Activated CD4-positive, alpha-beta memory T cell treated with anti-CD3 and anti-CD28 coated beads for 36 hours (primary cell): Measurements from ENCODE around the gene BANP. TPM values are rescaled to one million over a fixed set of nuclear protein-coding genes. Genes with fewer than 3 reads are reported as not detected.
"Not testable (repeated sequence)": the region's sequence is repeated elsewhere in the genome, so short reads cannot be mapped to it uniquely, and the experiment has no call there.

Experiments
- CTCF ChIA-PET: fragments of 350-600 bp; sonication (Branson Sonifier 250); formaldehyde crosslinking; loops from one replicate; lab custom pipeline; 2021; ENCODE audit warnings: antibody characterized with exemption, inconsistent platforms; lab: Charles Lee
- POLR2A ChIA-PET: fragments of 350-600 bp; sonication (Branson Sonifier 250); formaldehyde crosslinking; loops from one replicate; lab custom pipeline; 2021; ENCODE audit warnings: antibody characterized with exemption; lab: Charles Lee
- DNase-seq: peaks from one replicate; pipeline ENCODE4 v3.0.0-alpha.2; 2020
- H3K27ac Mint-ChIP-seq: one replicate; pipeline ENCODE4 v1.8.0; 2021; ENCODE audit warnings: mixed read lengths
- H3K27me3 Mint-ChIP-seq: one replicate; pipeline ENCODE4 v1.8.0; 2021; ENCODE audit warnings: mixed read lengths
- H3K36me3 Mint-ChIP-seq: one replicate; pipeline ENCODE4 v1.8.0; 2021; ENCODE audit warnings: mixed read lengths
- H3K4me1 Mint-ChIP-seq: one replicate; pipeline ENCODE4 v1.8.0; 2021; ENCODE audit warnings: low read depth, mixed read lengths
- H3K4me3 Mint-ChIP-seq: one replicate; pipeline ENCODE4 v1.8.0; 2021; ENCODE audit warnings: mild to moderate bottlenecking, mixed read lengths
- H3K9me3 Mint-ChIP-seq: one replicate; pipeline ENCODE4 v1.8.0; 2021; ENCODE audit warnings: mixed read lengths
- intact Hi-C: fragments of 100-400 bp; cut with micrococcal nuclease; formaldehyde crosslinking; loops from one replicate; pipeline ENCODE4 v1.15.1; 2023
- total RNA-seq, 2 experiments: library from RNA; stranded (reverse); gene quantifications; one replicate each; pipeline ENCODE4 v1.2.3, GENCODE V29; 2021

The BANP gene
- total RNA-seq, 2 experiments from 2014 or later = 29.6 to 30.6 TPM

DNA sequence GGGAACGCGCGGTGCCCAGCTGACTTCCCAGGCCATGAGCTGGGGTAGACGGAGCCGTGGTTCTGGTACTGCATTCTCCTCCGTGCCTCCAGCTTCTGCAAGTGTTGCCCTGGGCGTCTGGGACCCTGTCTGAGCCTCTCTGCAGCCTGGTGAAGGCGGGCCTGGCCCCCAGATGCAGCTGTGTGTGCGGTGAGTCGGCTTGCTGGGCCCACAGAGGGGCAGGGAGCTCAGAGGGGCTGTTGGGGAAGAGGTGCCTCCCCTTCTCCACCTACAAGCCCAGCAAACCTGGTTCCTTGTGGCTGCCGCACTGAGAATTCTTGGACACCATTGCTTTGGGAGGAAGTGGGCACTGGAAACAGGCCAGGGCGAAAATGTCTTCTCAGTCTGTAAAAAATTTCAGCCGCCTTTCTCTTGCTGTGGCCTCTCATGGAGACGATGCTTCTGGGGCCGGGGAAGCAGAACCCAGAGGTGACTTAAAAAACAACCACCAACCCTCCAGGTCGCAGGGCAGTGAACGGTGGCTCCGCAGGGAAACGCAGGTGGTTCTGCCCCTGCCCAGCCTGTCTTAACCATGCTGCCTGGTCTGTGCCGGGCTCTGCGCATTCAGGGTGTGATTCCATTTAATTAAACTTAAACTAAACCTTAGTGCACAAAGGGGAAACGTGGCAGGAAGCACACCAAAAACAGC is 163.5 kb downstream of the BANP start:
- H3K27ac Mint-ChIP-seq, H3K9me3 Mint-ChIP-seq, intact Hi-C loops, POLR2A ChIA-PET, H3K36me3 Mint-ChIP-seq, H3K4me3 Mint-ChIP-seq, DNase-seq, H3K27me3 Mint-ChIP-seq, CTCF ChIA-PET, H3K4me1 Mint-ChIP-seq: not testable (repeated sequence)

GRCh38 chr16:88116121-88116520 is 164.9 kb downstream of the BANP start:
- Mint-ChIP-seq H3K9me3 (no peaks in the 10 kb centered on the region), H3K4me1 (peaks cover 3% of the 10 kb centered on the region), H3K27ac (no peak overlapping the region), H3K27me3 (peaks cover 2% of the 10 kb centered on the region), H3K36me3 (no peaks in the 10 kb centered on the region), H3K4me3 (no peak overlapping the region)
- ChIA-PET POLR2A (no interaction called here), CTCF (no interaction called here)
- no peak for DNase-seq
- intact Hi-C loops = no loop called here

GRCh38 chr16:88117476-88117868 is 166.2 kb downstream of the BANP start:
- no peak for DNase-seq
- Mint-ChIP-seq H3K4me3 (no peak overlapping the region), H3K27ac (no peak overlapping the region), H3K36me3 (no peaks in the 10 kb centered on the region), H3K4me1 (no peaks in the 10 kb centered on the region), H3K27me3 (peaks cover 2% of the 10 kb centered on the region), H3K9me3 (no peaks in the 10 kb centered on the region)
- CTCF ChIA-PET = no interaction called here
- POLR2A ChIA-PET = no interaction called here
- intact Hi-C loops = no loop called here

- Mint-ChIP-seq H3K4me1 (no peaks in the 10 kb centered on the region), H3K36me3 (no peaks in the 10 kb centered on the region), H3K9me3 (no peaks in the 10 kb centered on the region), H3K4me3 (no peak overlapping the region), H3K27me3 (peaks cover 2% of the 10 kb centered on the region), H3K27ac (no peak overlapping the region)
- POLR2A ChIA-PET = no interaction called here
- DNase-seq = no peak
- CTCF ChIA-PET = no interaction called here
- intact Hi-C loops = no loop called here
Observed at GRCh38 chr16:88118376-88118775, 167.1 kb downstream of the BANP start.

DNA sequence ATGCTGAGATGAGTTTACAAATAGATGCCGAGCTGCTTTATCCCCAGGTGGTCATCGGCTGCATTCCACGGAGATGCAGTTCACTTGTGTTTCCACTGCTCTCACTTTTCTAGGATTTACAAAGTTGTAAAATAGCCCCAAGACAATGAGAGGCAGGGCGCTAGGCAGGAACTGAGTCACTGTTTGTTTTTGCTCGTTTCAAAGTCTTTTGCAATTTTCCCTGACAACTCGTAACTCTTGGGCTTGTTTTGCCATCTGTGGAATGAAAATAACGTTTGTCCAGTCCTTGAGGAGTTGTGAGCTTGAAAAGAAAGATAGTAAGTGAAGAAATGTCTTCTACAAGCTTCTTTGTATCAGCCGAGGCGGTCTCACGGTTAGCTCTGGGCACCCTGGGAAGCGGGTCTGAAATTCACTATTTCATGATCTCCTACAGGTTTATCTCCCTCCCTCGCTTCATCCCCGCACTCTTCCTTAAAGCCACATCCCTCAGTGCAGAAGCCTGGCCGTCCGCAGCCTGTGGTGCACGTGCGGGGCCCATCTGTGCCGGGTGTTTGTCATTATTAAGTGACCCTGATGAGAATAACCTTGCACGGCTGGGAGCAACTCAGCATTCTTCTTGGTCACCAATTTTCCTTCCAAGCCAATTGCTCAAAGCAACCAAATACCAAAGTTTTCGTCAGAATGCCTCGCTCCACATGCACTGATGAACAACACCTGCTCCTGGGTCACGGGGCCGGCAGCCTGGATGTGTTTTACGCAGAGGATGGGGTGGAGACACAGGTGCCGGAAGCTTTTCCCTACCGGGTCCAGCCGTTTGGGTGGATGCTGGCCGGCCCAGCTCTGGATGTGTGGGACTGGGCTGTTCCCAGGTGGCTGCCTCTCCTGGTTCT is 167.9 kb downstream of the BANP start:
- H3K9me3 Mint-ChIP-seq, H3K36me3 Mint-ChIP-seq, H3K27me3 Mint-ChIP-seq, H3K4me1 Mint-ChIP-seq, H3K4me3 Mint-ChIP-seq, DNase-seq, H3K27ac Mint-ChIP-seq, intact Hi-C loops, POLR2A ChIA-PET, CTCF ChIA-PET: not testable (repeated sequence)

GRCh38 chr16:88119881-88120751 is 168.9 kb downstream of the BANP start:
- intact Hi-C loops, H3K27me3 Mint-ChIP-seq, CTCF ChIA-PET, H3K36me3 Mint-ChIP-seq, POLR2A ChIA-PET, H3K4me3 Mint-ChIP-seq, DNase-seq, H3K9me3 Mint-ChIP-seq, H3K27ac Mint-ChIP-seq, H3K4me1 Mint-ChIP-seq: not testable (repeated sequence)

DNA sequence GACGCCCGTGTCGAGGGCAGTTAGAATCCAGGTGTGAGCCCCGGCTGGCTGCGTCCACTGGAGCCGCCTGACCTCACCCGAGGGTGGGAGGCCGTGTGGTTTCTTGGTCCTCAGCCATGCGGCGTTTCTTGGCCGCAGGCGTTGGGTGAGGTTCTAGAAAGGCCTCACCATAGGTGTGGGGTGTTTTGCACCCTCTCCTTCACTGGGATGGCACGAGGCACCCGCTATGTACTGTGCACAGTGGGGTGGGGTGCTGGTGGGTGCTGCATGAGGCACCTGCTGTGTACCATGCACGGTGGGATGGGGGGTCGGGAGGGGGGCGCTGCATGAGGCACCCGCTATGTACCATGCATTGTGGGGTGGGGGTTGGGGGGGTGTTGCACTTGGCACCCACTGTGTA is 169.6 kb downstream of the BANP start:
- H3K4me1 Mint-ChIP-seq = no peaks in the 10 kb centered on the region
- no peaks in the 10 kb centered on the region for H3K36me3 Mint-ChIP-seq
- DNase-seq = no peak
- H3K27ac Mint-ChIP-seq = no peak overlapping the region
- intact Hi-C loops = no loop called here
- POLR2A ChIA-PET = no interaction called here
- CTCF ChIA-PET = no interaction called here
- H3K27me3 Mint-ChIP-seq = peaks cover 2% of the 10 kb centered on the region
- no peak overlapping the region for H3K4me3 Mint-ChIP-seq
- H3K9me3 Mint-ChIP-seq = no peaks in the 10 kb centered on the region

GRCh38 chr16:88121391-88121790 is 170.2 kb downstream of the BANP start:
- H3K36me3 Mint-ChIP-seq, H3K4me1 Mint-ChIP-seq, H3K4me3 Mint-ChIP-seq, H3K27me3 Mint-ChIP-seq, DNase-seq, POLR2A ChIA-PET, intact Hi-C loops, H3K27ac Mint-ChIP-seq, CTCF ChIA-PET, H3K9me3 Mint-ChIP-seq: not testable (repeated sequence)

- Mint-ChIP-seq H3K4me3 (no peak overlapping the region), H3K4me1 (no peaks in the 10 kb centered on the region), H3K36me3 (no peaks in the 10 kb centered on the region), H3K9me3 (no peaks in the 10 kb centered on the region), H3K27ac (no peak overlapping the region), H3K27me3 (no peaks in the 10 kb centered on the region)
- CTCF ChIA-PET = no interaction called here
- no peak for DNase-seq
- intact Hi-C loops = no loop called here
- POLR2A ChIA-PET = no interaction called here
Observed at GRCh38 chr16:88121886-88122580, 170.8 kb downstream of the BANP start.
